Psoas muscle (tissue), 8 donors: ENCODE data around the gene FBLIM1. TPM values are rescaled to one million over a fixed set of nuclear protein-coding genes. Genes with fewer than 3 reads are reported as not detected.

ENCODE experiments used
- ATAC-seq, 4 donors: fragments of 200-7000 bp; cut with Tn5 transposase; one replicate each; pipeline ENCODE4 v1.9.1; 2020; ENCODE audit warnings: moderate library complexity in 3 of 4, mild to moderate bottlenecking in 2 of 4
- DNase-seq, 2 donors: peaks; one replicate each; pipeline ENCODE4 v3.0.0-alpha.2; 2020
- H3K27ac ChIP-seq: fragments of 200-600 bp; one replicate; pipeline ENCODE4 v1.8.0; 2022
- H3K27me3 ChIP-seq, 3 donors: fragments of 200-600 bp in 1 of 3; one replicate each; pipeline versions ENCODE4 v1.6.1 to v1.8.0; 2013 to 2022; ENCODE audit warnings: low read length in 2 of 3, mild to moderate bottlenecking in 2 of 3, moderate library complexity in 1 of 3; ENCODE audit not compliant: insufficient read depth in 3 of 3
- H3K36me3 ChIP-seq, 2 donors: fragments of 200-600 bp in 1 of 2; one replicate each; pipeline versions ENCODE4 v1.6.1 to v1.8.0; 2013 to 2022; ENCODE audit warnings: low read depth in 1 of 2, mild to moderate bottlenecking in 1 of 2, moderate library complexity in 1 of 2; ENCODE audit not compliant: insufficient read depth in 1 of 2
- H3K4me1 ChIP-seq: fragments of 200-600 bp; one replicate; pipeline ENCODE4 v1.8.0; 2022
- H3K4me3 ChIP-seq: fragments of 200-600 bp; one replicate; pipeline ENCODE4 v1.8.0; 2022; ENCODE audit warnings: mild to moderate bottlenecking
- H3K9me3 ChIP-seq: fragments of 200-600 bp; one replicate; pipeline ENCODE4 v1.8.0; 2022
- WGBS, 3 donors: extraction: QIAGEN DNeasy Blood & Tissue Kit; methylation state at CpG; one replicate each; pipeline versions ENCODE4 v1.1.6 to v1.1.7; 2013; 5-methylcytosine and 5-hydroxymethylcytosine counted together
- intact Hi-C, 2 donors: fragments of 100-400 bp; cut with DNase I; formaldehyde crosslinking; loops; one replicate each; pipeline versions ENCODE4 v1.11.0 to v1.14.2; 2022
- polyA plus RNA-seq, 3 donors: library from polyadenylated mRNA; stranded (reverse); fragments of 200-250 nt; gene quantifications; one replicate each; pipeline ENCODE4 v1.2.3, GENCODE V29; 2013
- total RNA-seq, 4 donors: library from RNA; stranded (reverse); fragmentation: NEBNext Ultra II Directional in 2 of 4; extraction: Animal tissue kit (Norgen Biotek cat#: 25700) in 2 of 4; gene quantifications; one replicate each; pipeline versions ENCODE4 v1.2.1 to v1.2.4, GENCODE V29; 2021 to 2023
- TF ChIP-seq, protein P1 (sequence below): fragments of 200-600 bp; IDR thresholded peaks from one replicate; pipeline ENCODE4 v1.8.0; 2022; ENCODE audit warnings: antibody characterized with exemption
- donor health status: healthy with polysubstance abuse.
- donor health status: DM: no; HTN: no; CAD: no; lungs with moderate emphysema.
- donor health status: Bipolar disorder and iron deficiency.
- donor health status: healthy.
- donor health status: DM: yes; HTN: yes; CAD: no.
- donor health status: DM: no; HTN: no; CAD: no.
- donor health status: DM: no; HTN: no; CAD: no.
- donor health status: DM: yes; HTN: yes; CAD: no.

The FBLIM1 gene
- total and polyA plus RNA-seq, 7 donors: 2.5 to 11.3 (median 2.9) TPM

DNA sequence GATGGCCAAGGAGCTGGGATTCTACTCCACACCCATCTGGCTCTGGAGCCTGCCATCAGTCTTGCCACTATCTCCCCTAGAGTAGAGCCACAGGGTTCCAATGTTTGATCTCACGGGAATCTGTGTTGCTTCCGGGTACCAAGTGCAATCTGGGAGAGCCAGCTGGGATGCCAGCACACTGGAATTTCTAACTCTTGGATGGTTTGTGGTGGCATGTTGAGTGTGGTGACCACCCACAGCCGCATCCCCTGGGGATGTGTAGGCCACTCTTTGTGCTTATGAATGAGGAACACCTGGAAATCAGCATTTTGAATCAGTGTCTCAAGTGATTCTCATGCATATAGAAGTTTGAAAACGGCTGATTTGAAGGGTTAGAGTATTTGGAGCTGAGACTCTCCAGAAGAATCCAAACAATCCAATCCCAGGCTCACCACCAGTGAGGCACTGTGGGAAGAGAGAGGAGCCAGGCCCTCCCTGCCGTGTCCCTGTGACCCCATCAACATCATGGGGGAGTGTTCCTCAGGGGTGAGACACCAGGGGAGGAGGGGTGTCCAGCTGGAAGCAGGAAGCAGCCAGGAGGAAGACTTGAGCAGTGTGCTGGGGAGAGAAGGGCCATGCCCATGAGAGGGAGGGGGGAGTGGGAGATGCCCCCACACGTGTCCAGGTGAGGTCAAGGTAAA, 13.4 kb downstream of the FBLIM1 start:
- no peak for ATAC-seq
- DNase-seq: no peak
- TF ChIP-seq, protein P1, sequence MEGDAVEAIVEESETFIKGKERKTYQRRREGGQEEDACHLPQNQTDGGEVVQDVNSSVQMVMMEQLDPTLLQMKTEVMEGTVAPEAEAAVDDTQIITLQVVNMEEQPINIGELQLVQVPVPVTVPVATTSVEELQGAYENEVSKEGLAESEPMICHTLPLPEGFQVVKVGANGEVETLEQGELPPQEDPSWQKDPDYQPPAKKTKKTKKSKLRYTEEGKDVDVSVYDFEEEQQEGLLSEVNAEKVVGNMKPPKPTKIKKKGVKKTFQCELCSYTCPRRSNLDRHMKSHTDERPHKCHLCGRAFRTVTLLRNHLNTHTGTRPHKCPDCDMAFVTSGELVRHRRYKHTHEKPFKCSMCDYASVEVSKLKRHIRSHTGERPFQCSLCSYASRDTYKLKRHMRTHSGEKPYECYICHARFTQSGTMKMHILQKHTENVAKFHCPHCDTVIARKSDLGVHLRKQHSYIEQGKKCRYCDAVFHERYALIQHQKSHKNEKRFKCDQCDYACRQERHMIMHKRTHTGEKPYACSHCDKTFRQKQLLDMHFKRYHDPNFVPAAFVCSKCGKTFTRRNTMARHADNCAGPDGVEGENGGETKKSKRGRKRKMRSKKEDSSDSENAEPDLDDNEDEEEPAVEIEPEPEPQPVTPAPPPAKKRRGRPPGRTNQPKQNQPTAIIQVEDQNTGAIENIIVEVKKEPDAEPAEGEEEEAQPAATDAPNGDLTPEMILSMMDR: no peak
- Histone ChIP-seq H3K27me3 (no peaks in the 10 kb centered on the region), H3K27ac (no peak overlapping the region), H3K4me1 (no peaks in the 10 kb centered on the region), H3K4me3 (no peak overlapping the region), H3K9me3 (no peaks in the 10 kb centered on the region), H3K36me3 (no peaks in the 10 kb centered on the region)
- WGBS, 3 donors: 64 to 78% (median 64%) methylated on average over 6 of the region's 6 CpGs
- intact Hi-C loops: no loop called here

DNA sequence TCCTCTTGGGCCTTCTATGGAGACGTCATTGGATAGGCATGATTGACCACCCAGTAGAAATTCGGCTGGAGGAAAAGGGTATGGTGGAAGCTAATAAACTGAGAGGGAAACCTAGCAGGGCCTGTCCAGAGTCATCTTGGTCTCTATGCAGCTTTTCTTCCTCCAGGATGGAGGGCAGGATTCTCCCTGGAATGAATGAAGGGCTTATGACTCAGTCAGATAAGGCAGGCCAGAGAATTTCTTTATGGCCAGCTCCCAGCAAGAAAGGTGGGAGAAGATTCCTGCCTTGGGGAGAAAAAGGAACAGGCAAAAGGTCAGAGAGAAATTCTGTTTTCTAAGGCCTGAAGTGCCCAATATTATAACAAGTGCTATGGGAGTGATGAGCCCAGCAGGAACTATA, 17.1 kb downstream of the FBLIM1 start:
- TF ChIP-seq, protein P1: no peak
- ATAC-seq (no peak), DNase-seq (no peak)
- 75 to 90% (median 84%) methylated on average over 2 of the region's 2 CpGs for WGBS, 3 donors
- Histone ChIP-seq H3K27ac (no peak overlapping the region), H3K27me3 (no peaks in the 10 kb centered on the region), H3K9me3 (no peaks in the 10 kb centered on the region), H3K4me3 (no peak overlapping the region), H3K36me3 (no peaks in the 10 kb centered on the region), H3K4me1 (no peaks in the 10 kb centered on the region)
- intact Hi-C loops: no loop called here

DNA sequence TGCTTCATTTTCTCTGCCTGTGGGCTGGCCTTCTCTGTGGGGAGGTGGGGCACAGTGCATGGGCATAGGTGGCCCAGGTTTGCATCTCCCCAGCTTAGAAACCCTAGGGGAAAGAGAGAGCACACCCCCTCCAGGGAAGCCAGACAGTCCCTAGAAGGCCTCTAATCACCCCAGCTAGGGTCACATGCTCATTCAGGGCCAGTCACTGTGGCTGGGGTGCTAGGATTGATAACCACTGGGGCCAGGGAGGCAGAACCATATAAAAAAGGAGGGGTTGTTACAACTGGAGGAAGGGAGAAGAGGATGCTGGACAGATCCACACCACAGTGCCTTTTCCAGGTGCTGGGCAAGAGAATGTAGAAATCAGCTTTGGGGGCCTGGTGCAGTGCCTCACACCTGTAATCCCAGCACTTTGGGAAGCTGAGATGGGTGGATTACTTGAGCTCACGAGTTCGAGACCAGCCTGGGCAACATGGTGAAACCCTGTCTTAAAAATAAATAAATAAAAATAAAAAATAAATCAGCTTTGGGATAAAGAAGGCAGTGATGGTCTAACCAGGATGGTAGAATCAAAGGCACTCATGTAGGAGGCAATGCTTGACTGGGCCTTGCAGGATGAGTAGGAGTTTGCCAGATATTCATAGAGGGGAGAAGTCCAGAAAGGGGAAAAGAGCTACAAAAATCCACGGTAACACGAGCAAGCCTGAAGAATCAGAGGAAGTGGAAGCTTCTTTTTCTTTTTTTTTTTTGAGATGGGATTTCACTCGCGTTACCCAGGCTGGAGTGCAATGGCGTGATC, 19.5 kb downstream of the FBLIM1 start:
- no peak overlapping the region for H3K4me3 ChIP-seq
- ATAC-seq (no peak), DNase-seq (no peak)
- H3K27ac ChIP-seq: no peak overlapping the region
- TF ChIP-seq, protein P1: no peak
- no peaks in the 10 kb centered on the region for H3K36me3 ChIP-seq
- H3K27me3 ChIP-seq: no peaks in the 10 kb centered on the region
- H3K9me3 ChIP-seq: no peaks in the 10 kb centered on the region
- H3K4me1 ChIP-seq: no peaks in the 10 kb centered on the region
- 87 to 94% (median 88%) methylated on average over 7 of the region's 7 CpGs for WGBS, 3 donors
- intact Hi-C loops: no loop called here

DNA sequence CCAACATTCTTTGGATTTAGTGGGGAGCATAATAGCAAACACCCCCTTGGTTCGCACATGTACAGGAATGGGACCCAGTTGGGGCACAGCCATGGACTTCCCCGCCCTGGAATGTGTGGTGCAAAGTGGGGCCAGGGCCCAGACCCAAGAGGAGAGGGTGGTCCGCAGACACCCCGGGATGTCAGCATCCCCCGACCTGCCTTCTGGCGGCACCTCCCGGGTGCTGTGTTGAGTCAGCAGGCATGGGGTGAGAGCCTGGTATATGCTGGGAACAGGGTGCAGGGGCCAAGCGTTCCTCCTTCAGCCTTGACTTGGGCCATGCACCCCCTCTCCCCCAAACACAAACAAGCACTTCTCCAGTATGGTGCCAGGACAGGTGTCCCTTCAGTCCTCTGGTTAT, 27.1 kb downstream of the FBLIM1 start:
- ATAC-seq: no peak
- Histone ChIP-seq H3K4me3 (no peak overlapping the region), H3K4me1 (peaks cover 6% of the 10 kb centered on the region), H3K9me3 (no peaks in the 10 kb centered on the region), H3K27ac (no peak overlapping the region), H3K36me3 (no peaks in the 10 kb centered on the region), H3K27me3 (no peaks in the 10 kb centered on the region)
- whole genome bisulfite sequencing, 3 donors: 92 to 98% (median 96%) methylated on average over 7 to 8 of the region's 8 CpGs
- DNase-seq: no peak
- intact Hi-C loops: no loop called here
- TF ChIP-seq, protein P1: no peak
